Measurements from ENCODE around the gene YWHAB. TPM values are rescaled to one million over a fixed set of nuclear protein-coding genes. Genes with fewer than 3 reads are reported as not detected.

Gene YWHAB
- total and polyA plus RNA-seq, 10 of the 15 experiments (the other 5 are each of a cell fraction or from before 2014, with no cell fraction given), result 63.5 to 323 (median 144) TPM

- TF ChIP-seq BCL3 (IDR thresholded peaks at IDR 0.05; ENCODE audit: borderline replicate concordance, insufficient read depth, low read depth, low read length, poor library complexity, severe bottlenecking), result no peak
- TF ChIP-seq ZNF24 (IDR thresholded peaks at IDR 0.05), result no peak
- peak; percentile 49; the same call in 1 of the 2 replicates for TF ChIP-seq CREB1 (IDR thresholded peaks at IDR 0.05; ENCODE audit: low read depth)
- no peak for TF ChIP-seq EZH2 (IDR thresholded peaks at IDR 0.05; ENCODE audit: borderline replicate concordance, control insufficient read depth, low read depth, low read length)
- no peak for TF ChIP-seq MAX (IDR thresholded peaks at IDR 0.05; ENCODE audit: low read depth, low read length)
- TF ChIP-seq MXI1 (IDR thresholded peaks at IDR 0.05; ENCODE audit: low read depth, low read length), result no peak
- TF ChIP-seq ZBTB4 (CRISPR knock-in tag; IDR thresholded peaks at IDR 0.05), result no peak
- peak in 1 of 2 experiments; percentile 80; a peak in 2 of 3 replicates for TF ChIP-seq EGR1 (IDR thresholded peaks at IDR 0.05; ENCODE audit: borderline replicate concordance in 1 of 2, low read depth in 2 of 2, low read length in 2 of 2)
- no peak for TF ChIP-seq CEBPB (IDR thresholded peaks at IDR 0.05; ENCODE audit: borderline replicate concordance in 1 of 2, low read depth in 2 of 2, low read length in 2 of 2)
- no peak for TF ChIP-seq HDAC2 (IDR thresholded peaks at IDR 0.05)
- no peak for TF ChIP-seq SUZ12 (IDR thresholded peaks at IDR 0.05; ENCODE audit: unreplicated experiment)
- peak; percentile 74 for TF ChIP-seq SPI1 (IDR thresholded peaks at IDR 0.05; ENCODE audit: borderline replicate concordance, insufficient read depth, low read depth, low read length)
- TF ChIP-seq ZNF274 (IDR thresholded peaks at IDR 0.05; ENCODE audit: insufficient read depth, insufficient read length), result no peak
- TF ChIP-seq RAD51 (IDR thresholded peaks at IDR 0.05), result peak; percentile 84
- TF ChIP-seq TCF7 (IDR thresholded peaks at IDR 0.05; ENCODE audit: borderline replicate concordance), result no peak
- peak; percentile 93 for TF ChIP-seq POLR2A (IDR thresholded peaks at IDR 0.05; ENCODE audit: low read depth, low read length)
- peak; percentile 31; the same call in 1 of the 2 replicates for TF ChIP-seq HCFC1 (IDR thresholded peaks at IDR 0.05; ENCODE audit: low read length)
- TF ChIP-seq WRNIP1 (IDR thresholded peaks at IDR 0.05; ENCODE audit: borderline replicate concordance, low read depth, low read length), result no peak
- TF ChIP-seq TCF12 (IDR thresholded peaks at IDR 0.05; ENCODE audit: low read depth, low read length), result no peak
- TF ChIP-seq EP300 (IDR thresholded peaks at IDR 0.05; ENCODE audit: borderline replicate concordance in 1 of 2, control insufficient read depth in 1 of 2, low read depth in 2 of 2, low read length in 2 of 2), result no peak
- TF ChIP-seq CHD2 (IDR thresholded peaks at IDR 0.05; ENCODE audit: borderline replicate concordance, low read depth, low read length), result peak; percentile 31; the same call in 1 of the 2 replicates
- TF ChIP-seq SREBF1 (IDR thresholded peaks at IDR 0.05; ENCODE audit: low read length), result no peak
- TF ChIP-seq SMARCA5 (IDR thresholded peaks at IDR 0.05), result peak; percentile 86
- TF ChIP-seq IKZF2 (IDR thresholded peaks at IDR 0.05), result peak; percentile 85 to 89; a peak in 3 of 4 replicates
- TF ChIP-seq BHLHE40 (IDR thresholded peaks at IDR 0.05; ENCODE audit: borderline replicate concordance in 1 of 2, low read depth in 2 of 2, low read length in 1 of 2), result peak in 1 of 2 experiments; percentile 53; a peak in 2 of 4 replicates
Observed at GRCh38 chr20:44885392-44886265, at the start of gene YWHAB (continued).
